Fibroblast of lung (primary cell): Measurements from ENCODE around the gene PEBP1. TPM values are rescaled to one million over a fixed set of nuclear protein-coding genes. Genes with fewer than 3 reads are reported as not detected.
"Not testable (repeated sequence)": the region's sequence is repeated elsewhere in the genome, so short reads cannot be mapped to it uniquely, and the experiment has no call there.

Experiments
- DNase-seq, 2 donors: peaks; one replicate each; pipeline versions ENCODE4 v3.0.0 to v3.0.0-alpha.2; 2010; ENCODE audit warnings: low read depth in 2 of 2
- H2AFZ ChIP-seq: 2 replicates; pipeline ENCODE4 v1.5.1; 2012; ENCODE audit warnings: low read length, control low read depth, inconsistent platforms
- H3K27ac ChIP-seq: 2 replicates; pipeline ENCODE4 v1.5.1; 2011; ENCODE audit warnings: low read length, control low read depth; ENCODE audit not compliant: insufficient read depth
- H3K27me3 ChIP-seq: 2 replicates; pipeline ENCODE4 v1.5.1; 2011; ENCODE audit warnings: mild to moderate bottlenecking, low read length; ENCODE audit not compliant: control insufficient read depth, insufficient read depth
- H3K36me3 ChIP-seq: 2 replicates; pipeline ENCODE4 v1.5.1; 2011; ENCODE audit warnings: low read length; ENCODE audit not compliant: control insufficient read depth, insufficient read depth
- H3K4me1 ChIP-seq: 2 replicates; pipeline ENCODE4 v1.5.1; 2011; ENCODE audit warnings: low read length; ENCODE audit not compliant: control insufficient read depth, insufficient read depth; ENCODE audit errors: extremely low read depth
- H3K4me2 ChIP-seq: 2 replicates; pipeline ENCODE4 v1.5.1; 2011; ENCODE audit warnings: low read length, control low read depth; ENCODE audit not compliant: insufficient read depth; ENCODE audit errors: extremely low read depth
- H3K4me3 ChIP-seq, 4 experiments: fragments of 200-600 bp in 1 of 4; sonication (generic) in 1 of 4; replicated peaks in 1 of 4; 2 replicates each; pipeline ENCODE4 v1.5.1; 2011 to 2016; ENCODE audit warnings: low read length in 4 of 4, low read depth in 3 of 4, mild to moderate bottlenecking in 3 of 4, control low read depth in 2 of 4, inconsistent platforms in 1 of 4, mixed read lengths in 1 of 4; ENCODE audit not compliant: insufficient read depth in 1 of 4; ENCODE audit errors: control extremely low read depth in 1 of 4
- H3K79me2 ChIP-seq: 2 replicates; pipeline ENCODE4 v1.5.1; 2012; ENCODE audit warnings: mild to moderate bottlenecking, low read length, inconsistent platforms; ENCODE audit not compliant: control insufficient read depth, insufficient read depth
- H3K9ac ChIP-seq: 2 replicates; pipeline ENCODE4 v1.5.1; 2011; ENCODE audit warnings: mild to moderate bottlenecking, low read length, control low read depth; ENCODE audit not compliant: insufficient read depth
- H3K9me3 ChIP-seq: 2 replicates; pipeline ENCODE4 v1.5.1; 2012; ENCODE audit warnings: low read depth, low read length; ENCODE audit not compliant: control insufficient read depth, insufficient read depth
- H4K20me1 ChIP-seq: 2 replicates; pipeline ENCODE4 v1.5.1; 2011; ENCODE audit warnings: low read length; ENCODE audit not compliant: control insufficient read depth, insufficient read depth; ENCODE audit errors: extremely low read depth
- CTCF ChIP-seq, 2 donors: IDR thresholded peaks in 1 of 2; conservative IDR thresholded peaks in 1 of 2; 1 replicate in 1 of 2; 2 replicates in 1 of 2; pipeline ENCODE4 v1.5.1; 2011 to 2012; ENCODE audit warnings: low read length in 2 of 2, control low read depth in 1 of 2, inconsistent platforms in 1 of 2, low read depth in 1 of 2, mild to moderate bottlenecking in 1 of 2
- EZH2 ChIP-seq: IDR thresholded peaks from 2 replicates; pipeline ENCODE4 v1.5.1; 2012; ENCODE audit warnings: low read length, control low read depth, mild to moderate bottlenecking; ENCODE audit errors: missing control alignments
- polyA plus RNA-seq, 2 donors: library from polyadenylated mRNA; depleted of rRNA in 1 of 2; stranded (reverse) in 1 of 2; unstranded in 1 of 2; fragments of >200 nt; gene quantifications; 2 replicates each; pipeline ENCODE4 v1.2.1, GENCODE V29; 2011 to 2012; ENCODE audit warnings: missing spikeins in 1 of 2
- total RNA-seq: library from RNA; depleted of rRNA; stranded (reverse); fragments of >200 nt; gene quantifications from 2 replicates; pipeline ENCODE4 v1.2.1, GENCODE V29; 2014

The PEBP1 gene
- total and polyA plus RNA-seq, 2 donors (not counting 1 experiment from before 2014, with no cell fraction given) = 193 to 290 TPM

GRCh38 chr12:118126119-118126757, 9.7 kb upstream of the PEBP1 start:
- H3K9ac ChIP-seq = no peak overlapping the region
- no peaks in the 10 kb centered on the region for H3K9me3 ChIP-seq
- H2AFZ ChIP-seq = no peak overlapping the region
- no peak overlapping the region for H3K4me3 ChIP-seq
- no peaks in the 10 kb centered on the region for H4K20me1 ChIP-seq
- no peaks in the 10 kb centered on the region for H3K79me2 ChIP-seq
- H3K27ac ChIP-seq = no peak overlapping the region
- no peaks in the 10 kb centered on the region for H3K4me1 ChIP-seq
- H3K36me3 ChIP-seq = no peaks in the 10 kb centered on the region
- TF ChIP-seq EZH2 (no peak), CTCF (conservative IDR thresholded peaks at IDR 0.05 in 1 of 2, IDR thresholded peaks at IDR 0.05 in 1 of 2; ENCODE audit: low read depth in 1 of 2, low read length in 2 of 2) (no peak)
- DNase-seq = no peak
- no peaks in the 10 kb centered on the region for H3K27me3 ChIP-seq
- H3K4me2 ChIP-seq = no peak overlapping the region

- no peaks in the 10 kb centered on the region for H3K27me3 ChIP-seq
- H3K4me3 ChIP-seq = no peak overlapping the region
- no peak overlapping the region for H3K9ac ChIP-seq
- H3K79me2 ChIP-seq = no peaks in the 10 kb centered on the region
- no peak for DNase-seq
- H3K9me3 ChIP-seq = no peaks in the 10 kb centered on the region
- H3K4me2 ChIP-seq = no peak overlapping the region
- no peaks in the 10 kb centered on the region for H4K20me1 ChIP-seq
- H3K27ac ChIP-seq = no peak overlapping the region
- no peaks in the 10 kb centered on the region for H3K4me1 ChIP-seq
- no peak overlapping the region for H2AFZ ChIP-seq
- no peaks in the 10 kb centered on the region for H3K36me3 ChIP-seq
- no peak for TF ChIP-seq EZH2
- TF ChIP-seq CTCF (conservative IDR thresholded peaks at IDR 0.05 in 1 of 2, IDR thresholded peaks at IDR 0.05 in 1 of 2; ENCODE audit: low read depth in 1 of 2, low read length in 2 of 2) = no peak
These were observed 8.1 kb upstream of the PEBP1 start for GRCh38 chr12:118127867-118128266.

- not testable (repeated sequence) for H3K4me2 ChIP-seq, DNase-seq, H3K9ac ChIP-seq, H3K27ac ChIP-seq, H3K9me3 ChIP-seq, H3K27me3 ChIP-seq, H3K79me2 ChIP-seq, H4K20me1 ChIP-seq, H3K4me1 ChIP-seq, H3K4me3 ChIP-seq, H3K36me3 ChIP-seq, H2AFZ ChIP-seq
These were observed 6.5 kb upstream of the PEBP1 start for GRCh38 chr12:118129436-118129835.
